Duodenal mucosa (tissue), 2 donors: ENCODE results near the gene CD82.
"Not testable (repeated sequence)": the region's sequence is repeated elsewhere in the genome, so short reads cannot be mapped to it uniquely, and the experiment has no call there.

Experiments
- H3K27ac ChIP-seq: one replicate; pipeline ENCODE4 v1.7.0; 2013; ENCODE audit warnings: low read depth, low read length
- H3K27me3 ChIP-seq, 2 donors: one replicate each; pipeline ENCODE4 v1.7.0; 2013; ENCODE audit warnings: low read length in 2 of 2, control low read depth in 1 of 2; ENCODE audit not compliant: insufficient read depth in 2 of 2, control insufficient read depth in 1 of 2
- H3K36me3 ChIP-seq, 2 donors: one replicate each; pipeline ENCODE4 v1.7.0; 2013; ENCODE audit warnings: low read length in 2 of 2, control low read depth in 1 of 2; ENCODE audit not compliant: insufficient read depth in 2 of 2, control insufficient read depth in 1 of 2
- H3K4me1 ChIP-seq, 2 donors: one replicate each; pipeline ENCODE4 v1.7.0; 2013; ENCODE audit warnings: low read length in 2 of 2, control low read depth in 1 of 2; ENCODE audit not compliant: insufficient read depth in 2 of 2, control insufficient read depth in 1 of 2
- H3K4me3 ChIP-seq, 2 donors: one replicate each; pipeline ENCODE4 v1.7.0; 2013; ENCODE audit warnings: low read length in 2 of 2, low read depth in 1 of 2
- H3K9ac ChIP-seq, 2 donors: one replicate each; pipeline ENCODE4 v1.7.0; 2013; ENCODE audit warnings: low read length in 2 of 2, low read depth in 1 of 2
- H3K9me3 ChIP-seq, 2 donors: one replicate each; pipeline ENCODE4 v1.7.0; 2013; ENCODE audit warnings: low read length in 2 of 2, control low read depth in 1 of 2; ENCODE audit not compliant: control insufficient read depth in 1 of 2

CD82 gene

DNA sequence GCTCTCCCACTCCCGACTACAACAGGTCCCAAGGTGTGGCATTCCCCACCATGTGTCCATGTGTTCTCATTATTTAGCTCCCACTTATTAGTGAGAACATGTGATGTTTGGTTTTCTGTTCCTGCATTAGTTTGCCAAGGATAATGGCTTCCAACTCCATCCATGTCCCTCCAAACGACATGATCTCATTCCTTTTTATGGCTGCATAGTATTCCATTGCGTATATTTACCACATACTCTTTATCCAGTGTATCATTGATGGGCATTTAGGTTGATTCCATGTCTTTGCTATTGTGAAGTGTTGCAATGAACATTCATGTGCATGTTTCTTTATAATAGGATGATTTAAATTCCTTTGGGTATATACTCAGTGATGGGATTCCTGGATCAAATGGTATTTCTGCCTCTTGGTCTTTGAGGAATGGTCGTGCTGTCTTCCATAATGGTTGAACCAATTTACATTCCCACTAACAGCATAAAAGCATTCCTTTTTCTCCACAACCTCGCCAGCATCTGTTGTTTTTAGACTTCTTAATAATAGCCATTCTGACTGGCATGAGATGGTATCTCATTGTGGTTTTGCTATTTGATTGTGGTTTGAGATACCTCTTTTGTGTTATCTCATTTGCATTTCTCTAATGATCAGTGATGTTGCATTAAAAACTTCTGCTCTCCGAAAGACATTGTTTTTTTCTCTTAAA, 81.9 kb downstream of the CD82 start:
- not testable (repeated sequence) for H3K36me3 ChIP-seq, H3K27ac ChIP-seq, H3K9ac ChIP-seq, H3K27me3 ChIP-seq, H3K4me3 ChIP-seq, H3K4me1 ChIP-seq, H3K9me3 ChIP-seq

DNA sequence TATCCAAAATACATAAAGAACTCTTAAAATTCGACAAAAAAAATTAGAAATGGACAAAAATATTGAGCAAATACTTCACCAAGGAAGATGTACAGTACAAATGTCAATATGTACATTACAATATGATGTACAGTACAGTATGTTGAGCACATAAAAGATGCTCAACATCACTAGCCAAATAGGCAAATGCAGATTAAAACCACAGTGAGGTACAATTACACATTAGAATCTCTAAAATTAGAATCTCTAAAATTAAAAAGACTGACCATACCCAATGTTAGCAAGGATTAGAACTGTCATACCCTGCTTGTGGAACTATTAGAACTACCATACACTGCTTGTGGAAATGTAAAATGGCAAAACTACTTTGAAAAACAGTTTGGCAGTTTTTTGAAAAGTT, 82.6 kb downstream of the CD82 start:
- no peak overlapping the region for H3K27ac ChIP-seq
- no peak overlapping the region for H3K9ac ChIP-seq

DNA sequence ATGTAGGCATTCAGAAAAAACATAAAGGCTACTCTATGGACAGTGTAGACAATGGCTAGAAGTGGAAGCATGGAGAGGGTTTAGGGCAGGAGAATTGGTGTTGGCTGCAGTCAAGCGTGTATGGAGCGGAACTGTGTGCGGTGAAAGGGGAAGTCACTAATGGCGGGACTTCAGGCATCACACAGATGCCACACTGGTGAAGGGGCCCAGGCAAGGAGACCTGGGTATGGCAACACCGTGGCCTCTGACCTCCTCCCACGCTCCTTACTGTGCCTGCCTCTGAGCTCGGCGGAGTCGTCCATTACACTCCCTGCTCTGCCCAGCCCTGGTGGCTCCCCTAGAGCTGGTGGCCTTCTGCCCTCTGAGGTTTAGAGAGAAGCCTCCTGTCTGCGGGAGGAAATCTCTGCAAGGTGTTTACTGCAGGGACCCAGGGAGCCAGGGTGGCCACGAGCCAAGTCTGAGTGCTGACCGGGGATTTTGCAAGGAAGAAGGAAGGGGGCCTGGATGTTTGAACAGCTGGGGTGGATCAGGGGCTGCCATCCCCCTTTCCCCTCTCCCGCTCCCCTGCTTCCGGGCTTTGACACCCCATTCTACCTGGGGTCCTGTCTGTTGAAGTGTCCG, 86.2 kb downstream of the CD82 start:
- no peak overlapping the region for H3K4me3 ChIP-seq

More for the DNA sequence above, 82.6 kb downstream of the CD82 start:
- Histone ChIP-seq H3K27me3 (no peaks in the 10 kb centered on the region), H3K4me1 (no peaks in the 10 kb centered on the region), H3K36me3 (no peaks in the 10 kb centered on the region), H3K9me3 (no peaks in the 10 kb centered on the region), H3K4me3 (no peak overlapping the region)

DNA sequence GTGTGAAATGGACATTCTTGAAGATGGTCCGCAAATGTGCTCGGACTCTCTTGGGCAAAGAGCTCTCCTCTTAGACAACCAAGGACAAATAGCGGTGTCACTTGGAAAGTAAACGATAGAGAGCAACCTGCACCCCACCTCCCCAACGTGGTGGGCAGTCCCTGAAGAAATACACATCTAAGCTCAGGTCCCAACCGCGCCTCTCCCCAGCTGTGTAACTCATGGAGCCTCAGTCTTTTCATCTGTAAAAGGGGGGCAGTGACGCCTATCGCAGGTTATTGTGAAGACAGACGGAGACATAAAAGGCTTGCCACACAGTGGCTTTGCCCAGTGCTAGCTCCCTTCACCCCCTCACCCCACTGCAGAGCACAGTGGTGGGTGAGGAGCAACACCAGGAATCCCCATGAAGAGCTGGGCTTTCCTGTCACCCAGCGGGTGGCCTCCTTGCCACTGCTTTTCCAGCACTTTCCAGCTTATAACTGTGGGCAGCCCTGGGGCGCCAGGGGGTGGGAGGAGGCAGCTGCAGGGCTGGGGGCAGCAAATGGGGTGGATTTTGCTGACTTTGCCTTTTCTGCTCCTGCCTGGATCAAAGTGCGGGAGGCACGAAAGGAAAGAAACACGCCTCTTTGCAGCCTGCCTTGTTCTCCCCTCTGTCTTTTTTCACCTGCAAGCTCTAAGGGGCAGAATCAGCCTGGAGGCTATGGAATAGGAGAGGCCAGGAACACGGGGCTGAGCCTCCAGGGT, 87.6 kb downstream of the CD82 start:
- H3K9ac ChIP-seq = no peak overlapping the region
- H3K4me1 ChIP-seq = no peaks in the 10 kb centered on the region
- H3K27me3 ChIP-seq = no peaks in the 10 kb centered on the region
- H3K36me3 ChIP-seq = no peaks in the 10 kb centered on the region
- no peak overlapping the region for H3K4me3 ChIP-seq
- no peak overlapping the region for H3K27ac ChIP-seq
- no peaks in the 10 kb centered on the region for H3K9me3 ChIP-seq

More for the DNA sequence above, 86.2 kb downstream of the CD82 start:
- Histone ChIP-seq H3K9ac (no peak overlapping the region), H3K9me3 (no peaks in the 10 kb centered on the region), H3K36me3 (no peaks in the 10 kb centered on the region), H3K27me3 (no peaks in the 10 kb centered on the region), H3K4me1 (no peaks in the 10 kb centered on the region), H3K27ac (no peak overlapping the region)

DNA sequence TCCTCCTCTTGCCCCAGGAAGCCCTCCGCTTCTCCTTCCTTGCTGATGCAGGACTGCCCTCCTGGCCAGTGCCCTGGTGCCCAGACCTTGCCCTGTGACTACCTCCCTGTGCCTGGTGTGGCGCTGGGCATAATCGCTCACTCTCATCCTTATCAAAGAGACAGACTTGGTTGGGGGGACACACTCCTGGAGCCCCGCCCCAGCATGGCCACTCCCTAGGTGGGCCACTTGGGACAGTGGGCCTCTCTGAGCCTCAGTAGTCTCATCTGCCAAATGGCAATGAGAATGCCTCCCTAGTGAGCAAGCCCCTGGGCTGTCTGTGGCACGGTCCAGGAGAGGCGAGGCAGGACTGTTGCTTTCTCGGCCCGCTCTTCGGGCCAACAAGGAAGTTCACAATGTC, 88.6 kb downstream of the CD82 start:
- Histone ChIP-seq H3K9ac (no peak overlapping the region), H3K36me3 (no peaks in the 10 kb centered on the region), H3K4me1 (no peaks in the 10 kb centered on the region), H3K9me3 (no peaks in the 10 kb centered on the region), H3K4me3 (no peak overlapping the region), H3K27me3 (no peaks in the 10 kb centered on the region), H3K27ac (no peak overlapping the region)

DNA sequence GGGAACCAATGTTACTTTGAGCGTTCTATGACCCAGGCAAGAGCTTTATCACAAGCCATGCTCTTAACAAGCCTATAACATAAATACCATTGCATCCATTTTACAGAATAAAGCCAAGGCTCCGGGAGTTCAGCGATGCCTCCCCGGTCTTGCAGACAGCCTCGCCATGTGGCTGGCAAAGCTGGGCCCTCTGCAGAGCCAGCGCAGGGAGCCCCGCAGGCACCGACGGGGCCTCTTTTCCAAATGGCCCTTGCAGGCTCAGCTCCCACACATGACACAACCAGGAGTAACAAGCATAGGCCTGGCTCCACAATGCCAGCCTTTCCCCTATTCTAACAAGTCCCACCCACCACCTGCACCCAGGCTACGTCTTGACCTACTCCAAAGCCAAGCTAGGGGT, 89.1 kb downstream of the CD82 start:
- no peaks in the 10 kb centered on the region for H3K27me3 ChIP-seq
- no peak overlapping the region for H3K4me3 ChIP-seq
- H3K4me1 ChIP-seq = no peaks in the 10 kb centered on the region
- no peak overlapping the region for H3K9ac ChIP-seq
- no peak overlapping the region for H3K27ac ChIP-seq
- no peaks in the 10 kb centered on the region for H3K9me3 ChIP-seq
- H3K36me3 ChIP-seq = no peaks in the 10 kb centered on the region

DNA sequence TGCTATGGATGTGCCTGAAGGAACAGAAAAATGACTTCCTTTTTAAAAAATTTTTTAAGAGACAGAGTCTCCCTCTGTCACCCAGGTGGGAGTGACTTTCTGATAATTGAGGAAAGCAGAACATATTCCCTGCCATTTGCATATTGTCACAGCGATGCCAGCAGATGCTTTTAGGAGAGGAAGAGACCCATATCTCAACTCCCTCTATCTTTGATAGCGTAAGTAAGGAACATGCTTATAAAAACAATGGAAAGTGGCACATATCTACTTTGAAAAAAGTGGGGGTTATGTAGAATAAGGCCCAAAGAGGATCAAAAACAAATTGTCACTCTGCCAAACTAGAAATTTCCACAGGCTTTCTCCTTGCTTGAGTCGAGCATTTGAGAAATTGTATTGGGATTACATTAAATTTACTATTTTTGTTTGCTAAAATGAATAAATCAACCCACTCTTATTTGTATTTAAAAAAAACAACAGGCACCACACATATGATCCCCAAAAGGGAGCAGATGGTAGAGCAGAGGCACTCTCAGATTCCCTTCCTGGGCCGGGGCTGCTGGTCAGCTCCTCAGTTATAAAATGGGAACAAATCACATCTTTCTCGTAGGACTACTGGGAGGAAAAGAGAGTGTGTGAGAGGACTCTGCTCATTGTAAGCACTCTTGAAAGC, 92.5 kb downstream of the CD82 start:
- H3K36me3 ChIP-seq = no peaks in the 10 kb centered on the region
- H3K27ac ChIP-seq = no peak overlapping the region
- H3K4me3 ChIP-seq = no peak overlapping the region
- no peaks in the 10 kb centered on the region for H3K4me1 ChIP-seq
- no peak overlapping the region for H3K9ac ChIP-seq
- H3K9me3 ChIP-seq = no peaks in the 10 kb centered on the region
- H3K27me3 ChIP-seq = no peaks in the 10 kb centered on the region

DNA sequence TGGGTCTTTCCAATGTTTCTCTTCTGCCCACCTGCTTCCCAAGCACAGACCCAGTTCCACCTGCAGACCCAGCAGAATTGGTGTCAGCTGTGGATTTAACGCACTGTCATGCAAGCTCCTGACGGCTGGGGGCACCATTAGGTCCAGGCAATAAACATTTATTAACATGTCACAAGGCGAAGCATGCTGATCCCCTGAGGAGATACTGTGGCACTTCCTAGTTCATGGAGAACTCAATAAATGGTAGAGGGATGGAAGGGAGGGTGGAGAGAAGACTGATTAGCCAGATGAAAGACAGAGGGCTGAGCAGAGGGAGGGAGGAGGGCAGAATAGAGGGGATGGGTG, 93.0 kb downstream of the CD82 start:
- H3K4me1 ChIP-seq = no peaks in the 10 kb centered on the region
- H3K9me3 ChIP-seq = no peaks in the 10 kb centered on the region
- no peaks in the 10 kb centered on the region for H3K27me3 ChIP-seq
- H3K36me3 ChIP-seq = no peaks in the 10 kb centered on the region
- H3K27ac ChIP-seq = no peak overlapping the region
- H3K4me3 ChIP-seq = no peak overlapping the region
- H3K9ac ChIP-seq = no peak overlapping the region

DNA sequence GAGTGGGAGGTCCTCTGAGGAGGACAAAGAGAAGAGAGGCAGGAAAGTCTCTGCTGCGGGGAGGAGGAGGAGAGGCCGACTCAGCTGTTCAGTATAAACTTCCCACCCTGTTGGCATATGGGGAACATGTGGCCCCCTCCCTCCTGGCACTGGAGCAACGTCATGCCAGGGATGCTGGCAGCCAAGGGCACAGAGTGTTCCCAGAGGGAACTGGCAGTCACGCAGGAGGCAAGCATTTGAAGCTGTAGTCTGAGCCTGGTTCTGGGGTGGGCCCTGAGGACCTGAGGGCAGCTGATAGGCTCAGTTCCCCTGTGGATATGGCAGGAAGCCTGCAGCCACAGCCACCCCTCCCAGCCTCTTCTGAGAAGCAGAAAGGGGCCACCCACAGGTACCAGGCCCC, 94.2 kb downstream of the CD82 start:
- Histone ChIP-seq H3K9me3 (no peaks in the 10 kb centered on the region), H3K9ac (no peak overlapping the region), H3K27me3 (no peaks in the 10 kb centered on the region), H3K27ac (no peak overlapping the region), H3K36me3 (no peaks in the 10 kb centered on the region), H3K4me1 (no peaks in the 10 kb centered on the region), H3K4me3 (no peak overlapping the region)

DNA sequence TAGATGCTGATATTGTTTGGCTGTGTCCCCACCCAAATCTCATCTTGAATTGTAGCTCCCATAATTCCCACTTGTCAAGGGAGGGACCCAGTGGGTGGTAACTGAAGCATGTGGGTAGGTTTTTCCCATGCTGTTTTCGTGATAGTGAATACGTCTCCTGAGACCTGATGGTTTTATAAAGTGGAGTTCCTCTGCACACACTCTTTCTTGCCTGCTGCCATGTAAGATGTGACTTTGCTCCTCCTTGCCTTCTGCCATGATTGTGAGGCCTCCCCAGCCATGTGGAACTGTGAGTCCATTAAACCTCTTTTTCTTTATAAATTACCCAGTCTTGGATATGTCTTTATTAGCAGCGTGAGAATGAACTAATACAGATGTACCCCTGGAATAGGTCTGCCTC, 95.1 kb downstream of the CD82 start:
- H3K36me3 ChIP-seq, H3K4me1 ChIP-seq, H3K27me3 ChIP-seq, H3K9ac ChIP-seq, H3K27ac ChIP-seq, H3K9me3 ChIP-seq, H3K4me3 ChIP-seq: not testable (repeated sequence)
